ENCODE results near the gene NECAB2. TPM values are rescaled to one million over a fixed set of nuclear protein-coding genes. Genes with fewer than 3 reads are reported as not detected.
A peak's percentile ranks its signal among the peaks of the same experiment; 100 is the strongest.

The NECAB2 gene
- total RNA-seq, 1 donor from 2014 or later, result 6.5 TPM

- Mint-ChIP-seq H3K4me1 (ENCODE audit: unreplicated experiment) (peaks cover 15% of the 10 kb centered on the region), H3K9me3 (no peaks in the 10 kb centered on the region), H3K27ac (no peak overlapping the region), H3K36me3 (no peaks in the 10 kb centered on the region), H3K4me3 (no peak overlapping the region), H3K27me3 (no peaks in the 10 kb centered on the region)
- DNase-seq (ENCODE audit: extremely low spot score, unreplicated experiment), result peak; percentile 64
- no peak for TF ChIP-seq CTCF (conservative IDR thresholded peaks at IDR 0.05)
Measured at GRCh38 chr16:83930730-83931500, 37.1 kb upstream of the NECAB2 start.

DNA sequence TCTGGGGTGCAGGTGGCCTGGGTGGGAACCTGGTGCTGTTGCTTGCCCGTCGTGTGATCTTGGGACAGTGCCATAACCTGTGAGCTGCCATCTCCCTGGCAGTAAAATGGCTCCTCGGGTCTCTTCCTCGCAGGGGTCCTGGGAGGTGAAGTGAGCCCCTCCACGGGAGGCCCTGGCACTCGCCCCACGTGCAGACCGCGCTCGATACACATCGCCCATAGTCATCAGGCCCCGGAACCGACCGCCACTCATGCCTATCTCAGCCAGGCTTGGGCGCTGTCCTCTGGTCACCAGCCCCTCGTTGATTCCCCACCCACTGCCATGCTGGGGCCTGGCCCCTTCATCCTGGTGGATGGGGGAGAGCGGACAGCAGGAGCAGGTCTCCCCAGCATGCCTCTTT lies 36.5 kb upstream of the NECAB2 start:
- no peak for TF ChIP-seq CTCF (conservative IDR thresholded peaks at IDR 0.05)
- no peak overlapping the region for H3K4me3 Mint-ChIP-seq
- no peaks in the 10 kb centered on the region for H3K9me3 Mint-ChIP-seq
- H3K27me3 Mint-ChIP-seq, result no peaks in the 10 kb centered on the region
- H3K27ac Mint-ChIP-seq, result no peak overlapping the region
- no peaks in the 10 kb centered on the region for H3K36me3 Mint-ChIP-seq
- peaks cover 12% of the 10 kb centered on the region for H3K4me1 Mint-ChIP-seq (ENCODE audit: unreplicated experiment)
- DNase-seq (ENCODE audit: extremely low spot score, unreplicated experiment), result no peak

- Mint-ChIP-seq H3K36me3 (no peaks in the 10 kb centered on the region), H3K27me3 (no peaks in the 10 kb centered on the region), H3K27ac (no peak overlapping the region), H3K4me1 (ENCODE audit: unreplicated experiment) (peaks cover 5% of the 10 kb centered on the region), H3K4me3 (no peak overlapping the region), H3K9me3 (no peaks in the 10 kb centered on the region)
- DNase-seq (ENCODE audit: extremely low spot score, unreplicated experiment), result no peak
- no peak for TF ChIP-seq CTCF (conservative IDR thresholded peaks at IDR 0.05)
Measured at GRCh38 chr16:83932304-83932703, 35.7 kb upstream of the NECAB2 start.

DNA sequence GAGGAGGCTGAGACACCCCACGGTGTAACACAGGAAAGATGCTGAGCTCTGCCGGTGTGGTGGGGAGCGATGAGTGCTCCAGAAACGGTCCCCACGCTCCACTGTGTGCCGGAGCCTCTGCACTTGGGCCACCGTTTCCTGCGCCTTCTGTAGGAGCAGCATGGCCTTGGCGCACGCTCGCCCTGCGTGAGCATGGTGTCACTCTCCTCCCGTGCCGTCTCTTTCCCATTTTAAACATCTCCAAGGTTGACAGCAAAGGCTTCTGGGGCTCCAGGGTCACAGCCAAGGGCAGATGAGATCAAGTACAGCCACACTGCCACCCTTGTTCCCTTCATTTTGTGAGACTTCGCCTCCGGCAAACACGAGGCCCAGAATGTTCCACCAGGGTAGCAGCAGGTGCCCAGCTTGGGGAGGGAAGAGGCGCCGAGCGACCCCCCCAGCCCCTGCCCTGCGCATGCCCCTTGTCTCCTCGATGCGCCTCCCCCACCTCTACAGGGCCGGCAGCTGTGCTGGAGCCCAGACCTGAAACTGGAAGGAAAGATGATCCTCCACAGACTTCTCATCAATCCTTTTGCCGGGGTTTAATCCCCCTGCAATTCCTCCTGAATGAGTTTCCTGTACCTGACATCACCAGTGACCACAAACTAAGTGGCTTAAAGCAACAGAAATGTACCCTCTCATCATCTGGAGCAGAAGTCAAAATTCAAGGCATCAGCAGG lies 34.9 kb upstream of the NECAB2 start:
- Mint-ChIP-seq H3K36me3 (no peaks in the 10 kb centered on the region), H3K27me3 (no peaks in the 10 kb centered on the region), H3K9me3 (no peaks in the 10 kb centered on the region), H3K4me3 (no peak overlapping the region), H3K27ac (no peak overlapping the region), H3K4me1 (ENCODE audit: unreplicated experiment) (peaks cover 3% of the 10 kb centered on the region)
- no peak for TF ChIP-seq CTCF (conservative IDR thresholded peaks at IDR 0.05)
- DNase-seq (ENCODE audit: extremely low spot score, unreplicated experiment), result peak; percentile 64

GRCh38 chr16:83933885-83934683 lies 34.0 kb upstream of the NECAB2 start:
- TF ChIP-seq CTCF (conservative IDR thresholded peaks at IDR 0.05), result no peak
- no peak for DNase-seq (ENCODE audit: extremely low spot score, unreplicated experiment)
- H3K4me1 Mint-ChIP-seq (ENCODE audit: unreplicated experiment), result peaks cover 3% of the 10 kb centered on the region
- H3K9me3 Mint-ChIP-seq, result no peaks in the 10 kb centered on the region
- peak overlapping the region; percentile 5 for H3K27ac Mint-ChIP-seq
- H3K27me3 Mint-ChIP-seq, result no peaks in the 10 kb centered on the region
- no peaks in the 10 kb centered on the region for H3K36me3 Mint-ChIP-seq
- H3K4me3 Mint-ChIP-seq, result no peak overlapping the region

Measured in type B pancreatic cell (in vitro differentiated cells).